ENCODE data around the gene ADI1. TPM values are rescaled to one million over a fixed set of nuclear protein-coding genes. Genes with fewer than 3 reads are reported as not detected.

ADI1 gene
- total and polyA plus RNA-seq, 2 experiments from 2014 or later: 77.7 to 140 TPM

- in situ Hi-C loops (cut with MboI): no loop called here
- Histone ChIP-seq H3K4me3 (no peak overlapping the region), H3K27me3 (replicated peaks; ENCODE audit: insufficient read depth) (no peaks in the 10 kb centered on the region), H3K9me3 (ENCODE audit: low read depth) (no peaks in the 10 kb centered on the region), H3K4me1 (ENCODE audit: insufficient read depth) (no peaks in the 10 kb centered on the region), H3K9ac (no peak overlapping the region), H3F3A (ENCODE audit: insufficient read depth) (no peaks in the 10 kb centered on the region), H3K27ac (no peak overlapping the region), H4K20me1 (ENCODE audit: insufficient read depth) (no peaks in the 10 kb centered on the region), H3K79me2 (ENCODE audit: insufficient read depth) (no peaks in the 10 kb centered on the region), H2AFZ (no peak overlapping the region), H3K36me3 (ENCODE audit: low read depth) (no peaks in the 10 kb centered on the region), H3K4me2 (ENCODE audit: unreplicated experiment) (no peak overlapping the region), H3K9me2 (ENCODE audit: insufficient read depth) (no peaks in the 10 kb centered on the region)
- no peak for TF ChIP-seq EZH2phosphoT487 (IDR thresholded peaks at IDR 0.05; ENCODE audit: insufficient read depth, low read depth)
- TF ChIP-seq EZH2 (IDR thresholded peaks at IDR 0.05; ENCODE audit: insufficient read depth, poor library complexity, severe bottlenecking): no peak
- DNase-seq: no peak
- 98 to 99% methylated on average over 19 to 20 of the region's 20 CpGs for WGBS, 2 experiments (ENCODE audit: low coverage in 1 of 2, low lambda C conversion rate in 2 of 2, missing lambda C conversion rate in 2 of 2)
These were observed 36.9 kb downstream of the ADI1 start for GRCh38 chr2:3482363-3482821.

GRCh38 chr2:3481736-3482362 is 37.5 kb downstream of the ADI1 start:
- H2AFZ ChIP-seq: no peak overlapping the region
- WGBS, 2 experiments (ENCODE audit: low coverage in 1 of 2, low lambda C conversion rate in 2 of 2, missing lambda C conversion rate in 2 of 2): 87 to 95% methylated on average over 19 to 20 of the region's 20 CpGs
- no peaks in the 10 kb centered on the region for H3K4me1 ChIP-seq (ENCODE audit: insufficient read depth)
- H3K36me3 ChIP-seq (ENCODE audit: low read depth): no peaks in the 10 kb centered on the region
- no peak for DNase-seq
- no peaks in the 10 kb centered on the region for H3K9me2 ChIP-seq (ENCODE audit: insufficient read depth)
- no peaks in the 10 kb centered on the region for H3K79me2 ChIP-seq (ENCODE audit: insufficient read depth)
- no peak overlapping the region for H3K4me3 ChIP-seq
- no peaks in the 10 kb centered on the region for H3F3A ChIP-seq (ENCODE audit: insufficient read depth)
- H4K20me1 ChIP-seq (ENCODE audit: insufficient read depth): no peaks in the 10 kb centered on the region
- TF ChIP-seq EZH2phosphoT487 (IDR thresholded peaks at IDR 0.05; ENCODE audit: insufficient read depth, low read depth): no peak
- no peak for TF ChIP-seq EZH2 (IDR thresholded peaks at IDR 0.05; ENCODE audit: insufficient read depth, poor library complexity, severe bottlenecking)
- in situ Hi-C loops (cut with MboI): no loop called here
- no peak overlapping the region for H3K9ac ChIP-seq
- no peak overlapping the region for H3K27ac ChIP-seq
- H3K27me3 ChIP-seq (replicated peaks; ENCODE audit: insufficient read depth): no peaks in the 10 kb centered on the region
- no peak overlapping the region for H3K4me2 ChIP-seq (ENCODE audit: unreplicated experiment)
- H3K9me3 ChIP-seq (ENCODE audit: low read depth): no peaks in the 10 kb centered on the region

DNA sequence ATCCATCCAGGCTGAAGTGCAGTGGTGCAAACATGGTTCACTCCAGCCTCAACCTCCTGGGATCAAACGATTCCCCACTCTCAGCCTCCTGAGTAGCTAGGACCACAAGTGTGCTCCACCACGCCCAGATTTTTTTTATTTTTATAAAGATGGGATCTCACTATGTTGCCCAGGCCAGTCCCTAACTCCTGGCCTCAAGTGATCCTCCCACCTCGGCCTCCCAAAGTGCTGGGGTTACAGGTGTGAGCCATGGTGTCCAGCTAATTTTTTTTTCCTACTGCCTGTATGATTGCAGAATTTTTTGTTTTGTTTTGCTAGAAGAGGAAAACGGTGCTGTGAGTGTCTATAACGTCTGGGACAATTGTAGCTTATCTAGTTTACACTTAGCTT is 38.3 kb downstream of the ADI1 start:
- Histone ChIP-seq H2AFZ (no peak overlapping the region), H3K79me2 (ENCODE audit: insufficient read depth) (no peaks in the 10 kb centered on the region), H3K4me1 (ENCODE audit: insufficient read depth) (no peaks in the 10 kb centered on the region), H3K9me2 (ENCODE audit: insufficient read depth) (no peaks in the 10 kb centered on the region), H4K20me1 (ENCODE audit: insufficient read depth) (no peaks in the 10 kb centered on the region), H3K27ac (no peak overlapping the region), H3K4me3 (no peak overlapping the region), H3K9me3 (ENCODE audit: low read depth) (no peaks in the 10 kb centered on the region), H3K36me3 (ENCODE audit: low read depth) (no peaks in the 10 kb centered on the region), H3F3A (ENCODE audit: insufficient read depth) (no peaks in the 10 kb centered on the region), H3K4me2 (ENCODE audit: unreplicated experiment) (no peak overlapping the region), H3K27me3 (replicated peaks; ENCODE audit: insufficient read depth) (no peaks in the 10 kb centered on the region), H3K9ac (no peak overlapping the region)
- no peak for TF ChIP-seq EZH2phosphoT487 (IDR thresholded peaks at IDR 0.05; ENCODE audit: insufficient read depth, low read depth)
- no peak for TF ChIP-seq EZH2 (IDR thresholded peaks at IDR 0.05; ENCODE audit: insufficient read depth, poor library complexity, severe bottlenecking)
- in situ Hi-C loops (cut with MboI): no loop called here
- 74 to 81% methylated on average over 5 of the region's 5 CpGs for WGBS, 2 experiments (ENCODE audit: low coverage in 1 of 2, low lambda C conversion rate in 2 of 2, missing lambda C conversion rate in 2 of 2)
- DNase-seq: no peak

GRCh38 chr2:3480352-3481010 is 38.9 kb downstream of the ADI1 start:
- DNase-seq: peak; percentile 6
- Histone ChIP-seq H3K4me3 (no peak overlapping the region), H3F3A (ENCODE audit: insufficient read depth) (no peaks in the 10 kb centered on the region), H3K9ac (no peak overlapping the region), H3K4me1 (ENCODE audit: insufficient read depth) (no peaks in the 10 kb centered on the region), H3K9me3 (ENCODE audit: low read depth) (no peaks in the 10 kb centered on the region), H3K9me2 (ENCODE audit: insufficient read depth) (no peaks in the 10 kb centered on the region), H3K27ac (no peak overlapping the region), H2AFZ (no peak overlapping the region), H3K27me3 (replicated peaks; ENCODE audit: insufficient read depth) (no peaks in the 10 kb centered on the region), H3K79me2 (ENCODE audit: insufficient read depth) (no peaks in the 10 kb centered on the region), H4K20me1 (ENCODE audit: insufficient read depth) (no peaks in the 10 kb centered on the region), H3K36me3 (ENCODE audit: low read depth) (no peaks in the 10 kb centered on the region), H3K4me2 (ENCODE audit: unreplicated experiment) (no peak overlapping the region)
- no peak for TF ChIP-seq EZH2 (IDR thresholded peaks at IDR 0.05; ENCODE audit: insufficient read depth, poor library complexity, severe bottlenecking)
- in situ Hi-C loops (cut with MboI): no loop called here
- WGBS, 2 experiments (ENCODE audit: low coverage in 1 of 2, low lambda C conversion rate in 2 of 2, missing lambda C conversion rate in 2 of 2): 71 to 75% methylated on average over 7 of the region's 7 CpGs
